HepG2 (cell line): Measurements from ENCODE around the gene CNOT1. TPM values are rescaled to one million over a fixed set of nuclear protein-coding genes. Genes with fewer than 3 reads are reported as not detected.

ENCODE experiments used
- ATM ChIP-seq: fragments of 450-650 bp; IDR thresholded peaks from 2 replicates; pipeline ENCODE4 v1.7.1; 2017; ENCODE audit warnings: mild to moderate bottlenecking, borderline replicate concordance
- CBFB ChIP-seq: sonication (generic); formaldehyde crosslinking; IDR thresholded peaks from 2 replicates; pipeline ENCODE4 v1.4.0; 2020; ENCODE audit warnings: missing genetic modification reagents
- CENPT ChIP-seq: sonication (generic); formaldehyde crosslinking; IDR thresholded peaks from 2 replicates; pipeline ENCODE4 v1.8.0; 2022; ENCODE audit warnings: low read depth, mild to moderate bottlenecking, moderate library complexity, missing genetic modification reagents
- CHD4 ChIP-seq: fragments of 200-600 bp; sonication (generic); IDR thresholded peaks from 2 replicates; pipeline ENCODE4 v1.7.0; 2017; ENCODE audit warnings: mild to moderate bottlenecking, low read length, borderline replicate concordance
- DNMT3B ChIP-seq: conservative IDR thresholded peaks from 2 replicates; pipeline ENCODE4 v1.6.1; 2016; ENCODE audit warnings: missing biosample characterization, control low read depth
- DPF2 ChIP-seq: sonication (generic); formaldehyde crosslinking; IDR thresholded peaks from 2 replicates; pipeline ENCODE4 v1.4.0; 2020; ENCODE audit warnings: mild to moderate bottlenecking, low read depth, missing genetic modification reagents, borderline replicate concordance
- KLF16 ChIP-seq, 2 experiments: sonication (generic) in 1 of 2; formaldehyde crosslinking in 1 of 2; IDR thresholded peaks; 2 replicates each; pipeline versions ENCODE4 v1.6.1 to v1.8.0; 2016 to 2023; ENCODE audit warnings: missing genetic modification reagents in 2 of 2, missing compliant biosample characterization in 1 of 2
- NPAS2 ChIP-seq: sonication (generic); formaldehyde crosslinking; IDR thresholded peaks from 2 replicates; pipeline ENCODE4 v1.8.0; 2022; ENCODE audit warnings: mild to moderate bottlenecking, missing genetic modification reagents, borderline replicate concordance
- RBAK ChIP-seq: sonication (generic); formaldehyde crosslinking; IDR thresholded peaks from 2 replicates; pipeline ENCODE4 v1.5.1; 2020; ENCODE audit warnings: mild to moderate bottlenecking, missing genetic modification reagents
- RNF2 ChIP-seq: fragments of 450-650 bp; conservative IDR thresholded peaks from 2 replicates; pipeline ENCODE4 v1.6.1; 2016; ENCODE audit warnings: low read depth
- RXRA ChIP-seq: sonication (generic); formaldehyde crosslinking; IDR thresholded peaks from 2 replicates; pipeline ENCODE4 v1.5.1; 2020; ENCODE audit warnings: missing genetic modification reagents
- SIX4 ChIP-seq: sonication (generic); formaldehyde crosslinking; IDR thresholded peaks from 2 replicates; pipeline ENCODE4 v1.4.0; 2020; ENCODE audit warnings: missing genetic modification reagents
- ZFP82 ChIP-seq: sonication (generic); formaldehyde crosslinking; IDR thresholded peaks from 2 replicates; pipeline ENCODE4 v1.5.1; 2020; ENCODE audit warnings: mild to moderate bottlenecking, missing genetic modification reagents, borderline replicate concordance
- ZNF230 ChIP-seq: sonication (generic); formaldehyde crosslinking; IDR thresholded peaks from 2 replicates; pipeline ENCODE4 v1.4.0; 2020; ENCODE audit warnings: mild to moderate bottlenecking, missing genetic modification reagents
- ZNF317 ChIP-seq: sonication (generic); formaldehyde crosslinking; IDR thresholded peaks from 2 replicates; pipeline ENCODE4 v1.5.0; 2020; ENCODE audit warnings: mild to moderate bottlenecking, missing genetic modification reagents
- ZNF34 ChIP-seq: sonication (generic); formaldehyde crosslinking; IDR thresholded peaks from 2 replicates; pipeline ENCODE4 v1.4.0; 2020; ENCODE audit warnings: mild to moderate bottlenecking, missing genetic modification reagents, borderline replicate concordance
- ZNF572 ChIP-seq: sonication (generic); formaldehyde crosslinking; IDR thresholded peaks from 2 replicates; pipeline ENCODE4 v1.5.1; 2020; ENCODE audit warnings: mild to moderate bottlenecking, missing genetic modification reagents
- ZNF660 ChIP-seq: sonication (generic); formaldehyde crosslinking; IDR thresholded peaks from 2 replicates; pipeline ENCODE4 v1.5.1; 2020; ENCODE audit warnings: mild to moderate bottlenecking, low read depth, missing genetic modification reagents, borderline replicate concordance
- ZNF772 ChIP-seq: sonication (generic); formaldehyde crosslinking; IDR thresholded peaks from 2 replicates; pipeline ENCODE4 v1.5.0; 2020; ENCODE audit warnings: mild to moderate bottlenecking, missing genetic modification reagents
- ZSCAN20 ChIP-seq: sonication (generic); formaldehyde crosslinking; IDR thresholded peaks from 2 replicates; pipeline ENCODE4 v1.4.0; 2020; ENCODE audit warnings: missing genetic modification reagents, mild to moderate bottlenecking, borderline replicate concordance
- polyA plus RNA-seq, 8 experiments: library from polyadenylated mRNA; depleted of rRNA in 3 of 8; stranded (reverse) in 7 of 8; unstranded in 1 of 8; fragments of >200 nt; fragmentation: Illumina TruSeq in 4 of 8; extraction: Trizol in 4 of 8; gene quantifications; 2 replicates each; pipeline versions ENCODE4 v1.2.1 to v1.2.3, GENCODE V29; 2011 to 2016; ENCODE audit warnings: low read depth in 4 of 8, missing spikeins in 1 of 8, mixed read lengths in 1 of 8; ENCODE audit not compliant: insufficient read depth in 1 of 8
- total RNA-seq, 5 experiments: library from RNA; depleted of rRNA; stranded (reverse); fragments of >200 nt; fragmentation: Illumina TruSeq; extraction: Trizol; gene quantifications; 2 replicates each; pipeline ENCODE4 v1.2.3, GENCODE V29; 2016; ENCODE audit warnings: low read depth in 1 of 5
- TF ChIP-seq, protein P1 (sequence below): sonication (generic); formaldehyde crosslinking; conservative IDR thresholded peaks from 2 replicates; pipeline ENCODE4 v1.8.0; 2022; ENCODE audit warnings: missing genetic modification reagents
- TF ChIP-seq, protein P2 (sequence below): sonication (generic); formaldehyde crosslinking; IDR thresholded peaks from 2 replicates; pipeline ENCODE4 v1.4.0; 2020; ENCODE audit warnings: missing genetic modification reagents, borderline replicate concordance
- TF ChIP-seq, protein P3 (sequence below): sonication (generic); formaldehyde crosslinking; IDR thresholded peaks from 2 replicates; pipeline ENCODE4 v1.5.1; 2020; ENCODE audit warnings: missing genetic modification reagents, mild to moderate bottlenecking, borderline replicate concordance

The CNOT1 gene
- total and polyA plus RNA-seq, 2 of the 13 experiments (the other 11 are each of a cell fraction or from before 2014, with no cell fraction given): 188 to 232 TPM

DNA sequence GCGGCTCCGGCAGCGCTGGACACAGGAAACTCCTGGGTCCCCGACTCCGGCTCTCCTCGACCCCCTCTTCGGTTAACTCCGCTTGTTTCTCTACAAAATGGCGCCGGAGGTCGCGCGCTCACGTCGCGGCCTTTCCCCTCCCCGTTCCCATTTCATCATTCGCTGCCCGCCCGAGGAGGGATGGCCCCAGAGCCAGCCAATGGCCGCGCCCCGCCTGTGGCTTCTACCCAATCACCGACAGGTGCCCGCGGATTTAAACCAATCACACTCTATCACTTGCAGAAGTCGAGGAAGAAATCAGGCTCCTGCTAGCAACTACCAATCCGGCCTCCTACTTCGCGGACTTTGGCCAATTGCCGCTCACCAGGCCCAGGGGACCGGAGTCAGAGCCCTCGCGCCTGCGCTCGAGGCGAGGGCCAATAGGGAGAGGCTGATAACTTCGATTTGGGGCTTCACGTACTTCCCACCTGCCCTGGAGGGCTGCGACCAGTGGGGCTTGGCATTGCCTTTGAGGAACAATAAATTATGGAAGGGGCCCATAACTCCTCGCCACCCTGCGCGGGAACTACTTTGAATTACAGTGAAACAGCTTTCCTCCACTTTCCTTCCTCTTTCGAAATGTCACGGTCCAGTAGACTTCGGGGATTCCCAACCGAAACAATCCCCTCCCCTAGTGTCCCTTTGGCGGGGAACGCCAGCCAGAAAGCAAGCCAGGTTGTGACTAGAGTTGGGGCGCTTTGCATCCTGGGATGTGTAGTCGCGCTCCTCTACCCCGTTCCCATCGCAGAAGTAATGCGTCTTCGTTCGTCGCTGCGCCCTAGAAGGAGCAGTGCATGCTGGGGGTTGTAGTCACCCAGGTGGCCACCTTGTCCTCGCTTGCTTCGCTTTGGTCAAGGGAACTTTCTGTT is at the start of gene CNOT1 (continued):
- TF ChIP-seq, protein P1, sequence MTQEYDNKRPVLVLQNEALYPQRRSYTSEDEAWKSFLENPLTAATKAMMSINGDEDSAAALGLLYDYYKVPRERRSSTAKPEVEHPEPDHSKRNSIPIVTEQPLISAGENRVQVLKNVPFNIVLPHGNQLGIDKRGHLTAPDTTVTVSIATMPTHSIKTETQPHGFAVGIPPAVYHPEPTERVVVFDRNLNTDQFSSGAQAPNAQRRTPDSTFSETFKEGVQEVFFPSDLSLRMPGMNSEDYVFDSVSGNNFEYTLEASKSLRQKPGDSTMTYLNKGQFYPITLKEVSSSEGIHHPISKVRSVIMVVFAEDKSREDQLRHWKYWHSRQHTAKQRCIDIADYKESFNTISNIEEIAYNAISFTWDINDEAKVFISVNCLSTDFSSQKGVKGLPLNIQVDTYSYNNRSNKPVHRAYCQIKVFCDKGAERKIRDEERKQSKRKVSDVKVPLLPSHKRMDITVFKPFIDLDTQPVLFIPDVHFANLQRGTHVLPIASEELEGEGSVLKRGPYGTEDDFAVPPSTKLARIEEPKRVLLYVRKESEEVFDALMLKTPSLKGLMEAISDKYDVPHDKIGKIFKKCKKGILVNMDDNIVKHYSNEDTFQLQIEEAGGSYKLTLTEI: no peak
- TF ChIP-seq ZNF34 (CRISPR knock-in tag) (no peak; the same call in 1 of the 2 replicates), ZNF660 (0 out of 2 replicates have a peak, but pooled peaks have one; percentile 44), RNF2 (peak; percentile 98), ZFP82 (CRISPR knock-in tag) (no peak; the same call in 1 of the 2 replicates), DNMT3B (CRISPR knock-in tag) (peak; percentile 60), NPAS2 (CRISPR knock-in tag) (no peak), CENPT (no peak), ZNF230 (CRISPR knock-in tag) (peak; percentile 95; the same call in 1 of the 2 replicates), CBFB (CRISPR knock-in tag) (peak; percentile 84), CHD4 (peak; percentile 92; the same call in 1 of the 2 replicates), RXRA (CRISPR knock-in tag) (peak; percentile 65), RBAK (0 out of 2 replicates have a peak, but pooled peaks have one; percentile 11), SIX4 (CRISPR knock-in tag) (no peak; the same call in none of the 2 replicates), ZNF572 (peak; percentile 18; the same call in 1 of the 2 replicates), ATM (no peak), ZNF772 (CRISPR knock-in tag) (peak; percentile 93), ZSCAN20 (CRISPR knock-in tag) (no peak), DPF2 (CRISPR knock-in tag) (no peak), KLF16 (CRISPR knock-in tag; IDR thresholded peaks at IDR 0.05) (peak in 1 of 2 experiments; percentile 77; a peak in 2 of 4 replicates), ZNF317 (CRISPR knock-in tag) (peak; percentile 65; the same call in 1 of the 2 replicates)
- TF ChIP-seq, protein P2, sequence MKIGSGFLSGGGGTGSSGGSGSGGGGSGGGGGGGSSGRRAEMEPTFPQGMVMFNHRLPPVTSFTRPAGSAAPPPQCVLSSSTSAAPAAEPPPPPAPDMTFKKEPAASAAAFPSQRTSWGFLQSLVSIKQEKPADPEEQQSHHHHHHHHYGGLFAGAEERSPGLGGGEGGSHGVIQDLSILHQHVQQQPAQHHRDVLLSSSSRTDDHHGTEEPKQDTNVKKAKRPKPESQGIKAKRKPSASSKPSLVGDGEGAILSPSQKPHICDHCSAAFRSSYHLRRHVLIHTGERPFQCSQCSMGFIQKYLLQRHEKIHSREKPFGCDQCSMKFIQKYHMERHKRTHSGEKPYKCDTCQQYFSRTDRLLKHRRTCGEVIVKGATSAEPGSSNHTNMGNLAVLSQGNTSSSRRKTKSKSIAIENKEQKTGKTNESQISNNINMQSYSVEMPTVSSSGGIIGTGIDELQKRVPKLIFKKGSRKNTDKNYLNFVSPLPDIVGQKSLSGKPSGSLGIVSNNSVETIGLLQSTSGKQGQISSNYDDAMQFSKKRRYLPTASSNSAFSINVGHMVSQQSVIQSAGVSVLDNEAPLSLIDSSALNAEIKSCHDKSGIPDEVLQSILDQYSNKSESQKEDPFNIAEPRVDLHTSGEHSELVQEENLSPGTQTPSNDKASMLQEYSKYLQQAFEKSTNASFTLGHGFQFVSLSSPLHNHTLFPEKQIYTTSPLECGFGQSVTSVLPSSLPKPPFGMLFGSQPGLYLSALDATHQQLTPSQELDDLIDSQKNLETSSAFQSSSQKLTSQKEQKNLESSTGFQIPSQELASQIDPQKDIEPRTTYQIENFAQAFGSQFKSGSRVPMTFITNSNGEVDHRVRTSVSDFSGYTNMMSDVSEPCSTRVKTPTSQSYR (CRISPR knock-in tag): peak; percentile 28; the same call in 1 of the 2 replicates
- TF ChIP-seq, protein P3, sequence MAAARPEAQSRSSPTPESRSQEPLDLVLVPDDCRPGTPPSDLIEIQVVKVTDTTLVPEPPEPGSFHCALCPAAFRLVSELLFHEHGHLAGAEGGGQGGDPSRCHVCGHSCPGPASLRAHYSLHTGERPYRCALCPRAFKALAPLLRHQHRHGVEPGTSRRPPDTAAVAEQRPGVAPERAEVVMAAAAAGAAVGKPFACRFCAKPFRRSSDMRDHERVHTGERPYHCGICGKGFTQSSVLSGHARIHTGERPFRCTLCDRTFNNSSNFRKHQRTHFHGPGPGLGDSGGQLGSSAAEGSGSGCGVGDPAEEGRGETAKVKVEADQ (CRISPR knock-in tag): peak; percentile 48; the same call in 1 of the 2 replicates
